MM.1S (cell line): Measurements from ENCODE around the gene TMEM86B.

Experiments used
- DNase-seq: peaks from one replicate; pipeline ENCODE4 v3.0.0-alpha.2; 2015
- H2AFZ ChIP-seq: fragments of 300-600 bp; sonication (generic); 2 replicates; pipeline ENCODE4 v1.6.0; 2016; ENCODE audit warnings: antibody characterized with exemption, low read length
- H3F3A ChIP-seq: fragments of 300-600 bp; sonication (generic); 2 replicates; pipeline ENCODE4 v1.6.1; 2016; ENCODE audit warnings: mild to moderate bottlenecking, antibody characterized with exemption, low read length, moderate library complexity, mixed read lengths; ENCODE audit not compliant: insufficient read depth
- H3K27ac ChIP-seq: fragments of 300-600 bp; sonication (generic); 2 replicates; pipeline ENCODE4 v1.5.1; 2016; ENCODE audit warnings: mild to moderate bottlenecking, low read length
- H3K27me3 ChIP-seq: fragments of 300-600 bp; sonication (generic); replicated peaks from 2 replicates; pipeline ENCODE4 v1.6.0; 2016; ENCODE audit warnings: low read length; ENCODE audit not compliant: insufficient read depth
- H3K36me3 ChIP-seq: fragments of 300-600 bp; sonication (generic); replicated peaks from 2 replicates; pipeline ENCODE4 v1.6.1; 2016; ENCODE audit warnings: mild to moderate bottlenecking, low read length, mixed read lengths; ENCODE audit not compliant: insufficient read depth
- H3K4me1 ChIP-seq: fragments of 300-600 bp; sonication (generic); 2 replicates; pipeline ENCODE4 v1.6.1; 2016; ENCODE audit warnings: low read length, mixed read lengths
- H3K4me2 ChIP-seq: fragments of 300-600 bp; sonication (generic); 2 replicates; pipeline ENCODE4 v1.6.0; 2016; ENCODE audit warnings: low read depth, low read length
- H3K4me3 ChIP-seq: fragments of 300-600 bp; sonication (generic); 2 replicates; pipeline ENCODE4 v1.5.1; 2016; ENCODE audit warnings: low read length, mixed read lengths
- H3K79me2 ChIP-seq: fragments of 300-600 bp; sonication (generic); 2 replicates; pipeline ENCODE4 v1.6.1; 2016; ENCODE audit warnings: mixed run types, low read length, mixed read lengths
- H3K9ac ChIP-seq: fragments of 300-600 bp; sonication (generic); 2 replicates; pipeline ENCODE4 v1.6.1; 2016; ENCODE audit warnings: low read length, mixed read lengths
- H3K9me2 ChIP-seq: fragments of 300-600 bp; sonication (generic); replicated peaks from 2 replicates; pipeline ENCODE4 v1.6.1; 2016; ENCODE audit warnings: mild to moderate bottlenecking, low read length, mixed read lengths; ENCODE audit not compliant: insufficient read depth
- H3K9me3 ChIP-seq: fragments of 300-600 bp; sonication (generic); replicated peaks from 2 replicates; pipeline ENCODE4 v1.6.1; 2016; ENCODE audit warnings: mild to moderate bottlenecking, low read length, mixed read lengths; ENCODE audit not compliant: insufficient read depth
- H4K20me1 ChIP-seq: fragments of 300-600 bp; sonication (generic); 2 replicates; pipeline ENCODE4 v1.6.1; 2016; ENCODE audit warnings: mild to moderate bottlenecking, low read length, moderate library complexity, mixed read lengths; ENCODE audit not compliant: insufficient read depth
- EZH2 ChIP-seq: fragments of 300-600 bp; sonication (generic); optimal IDR thresholded peaks from 2 replicates; pipeline ENCODE3; 2017; ENCODE audit warnings: low read depth, mild to moderate bottlenecking, antibody characterized with exemption, low read length, mixed read lengths
- EZH2phosphoT487 ChIP-seq: fragments of 300-600 bp; sonication (generic); IDR thresholded peaks from 2 replicates; pipeline ENCODE4 v1.6.1; 2018; ENCODE audit warnings: antibody characterized with exemption, low read length
- TF ChIP-seq, protein P1 (sequence below): fragments of 300-600 bp; sonication (generic); IDR thresholded peaks from 2 replicates; pipeline ENCODE4 v1.5.1; 2016; ENCODE audit warnings: antibody characterized with exemption, low read length, mixed read lengths

Gene TMEM86B

DNA sequence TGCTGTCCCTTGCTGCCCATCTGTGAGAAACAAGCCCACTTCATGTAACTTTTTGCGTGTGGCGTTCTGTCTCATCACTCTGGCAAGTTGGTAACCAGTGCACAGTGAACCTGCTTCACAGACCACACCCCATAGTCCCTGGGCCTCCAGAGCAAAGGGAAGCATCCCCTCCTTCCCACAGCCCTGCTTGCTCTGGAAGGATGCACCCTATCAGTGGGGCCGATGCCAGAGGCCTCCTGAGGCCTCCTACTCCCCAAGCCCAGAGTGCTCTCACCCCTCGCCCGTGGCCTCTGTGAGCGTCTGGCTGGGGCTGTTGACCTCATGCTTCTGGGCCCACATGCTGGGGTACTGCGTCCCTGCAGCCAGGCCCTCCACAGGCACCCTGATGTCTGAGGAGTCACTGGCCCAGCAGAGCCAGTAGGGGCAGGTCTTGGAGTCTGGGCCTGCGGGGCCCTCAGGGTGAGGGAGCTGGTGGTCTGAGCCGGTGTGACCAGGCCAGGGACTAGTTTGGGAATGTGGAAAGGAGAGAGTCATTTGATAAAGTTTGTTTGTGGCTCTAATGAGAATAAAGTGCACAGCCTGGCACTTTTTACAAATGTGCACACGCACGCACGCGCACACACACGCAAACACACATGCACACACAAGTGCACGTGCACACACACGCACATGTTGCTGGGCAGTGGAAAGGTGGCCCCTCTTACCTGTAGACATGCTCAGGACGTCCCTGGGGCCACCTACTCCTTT is 5.1 kb downstream of the TMEM86B start:
- H3K36me3 ChIP-seq, result no peaks in the 10 kb centered on the region
- H3K4me3 ChIP-seq, result no peak overlapping the region
- no peaks in the 10 kb centered on the region for H3K9me3 ChIP-seq
- no peaks in the 10 kb centered on the region for H3K79me2 ChIP-seq
- no peak overlapping the region for H3K9ac ChIP-seq
- no peaks in the 10 kb centered on the region for H4K20me1 ChIP-seq
- no peaks in the 10 kb centered on the region for H3K9me2 ChIP-seq
- no peaks in the 10 kb centered on the region for H3K4me1 ChIP-seq
- H3K27me3 ChIP-seq, result no peaks in the 10 kb centered on the region
- DNase-seq, result no peak
- no peak overlapping the region for H2AFZ ChIP-seq
- H3K4me2 ChIP-seq, result no peak overlapping the region
- no peak overlapping the region for H3K27ac ChIP-seq
- no peaks in the 10 kb centered on the region for H3F3A ChIP-seq
- TF ChIP-seq, protein P1, sequence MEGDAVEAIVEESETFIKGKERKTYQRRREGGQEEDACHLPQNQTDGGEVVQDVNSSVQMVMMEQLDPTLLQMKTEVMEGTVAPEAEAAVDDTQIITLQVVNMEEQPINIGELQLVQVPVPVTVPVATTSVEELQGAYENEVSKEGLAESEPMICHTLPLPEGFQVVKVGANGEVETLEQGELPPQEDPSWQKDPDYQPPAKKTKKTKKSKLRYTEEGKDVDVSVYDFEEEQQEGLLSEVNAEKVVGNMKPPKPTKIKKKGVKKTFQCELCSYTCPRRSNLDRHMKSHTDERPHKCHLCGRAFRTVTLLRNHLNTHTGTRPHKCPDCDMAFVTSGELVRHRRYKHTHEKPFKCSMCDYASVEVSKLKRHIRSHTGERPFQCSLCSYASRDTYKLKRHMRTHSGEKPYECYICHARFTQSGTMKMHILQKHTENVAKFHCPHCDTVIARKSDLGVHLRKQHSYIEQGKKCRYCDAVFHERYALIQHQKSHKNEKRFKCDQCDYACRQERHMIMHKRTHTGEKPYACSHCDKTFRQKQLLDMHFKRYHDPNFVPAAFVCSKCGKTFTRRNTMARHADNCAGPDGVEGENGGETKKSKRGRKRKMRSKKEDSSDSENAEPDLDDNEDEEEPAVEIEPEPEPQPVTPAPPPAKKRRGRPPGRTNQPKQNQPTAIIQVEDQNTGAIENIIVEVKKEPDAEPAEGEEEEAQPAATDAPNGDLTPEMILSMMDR, result no peak
- TF ChIP-seq EZH2 (no peak), EZH2phosphoT487 (no peak)

DNA sequence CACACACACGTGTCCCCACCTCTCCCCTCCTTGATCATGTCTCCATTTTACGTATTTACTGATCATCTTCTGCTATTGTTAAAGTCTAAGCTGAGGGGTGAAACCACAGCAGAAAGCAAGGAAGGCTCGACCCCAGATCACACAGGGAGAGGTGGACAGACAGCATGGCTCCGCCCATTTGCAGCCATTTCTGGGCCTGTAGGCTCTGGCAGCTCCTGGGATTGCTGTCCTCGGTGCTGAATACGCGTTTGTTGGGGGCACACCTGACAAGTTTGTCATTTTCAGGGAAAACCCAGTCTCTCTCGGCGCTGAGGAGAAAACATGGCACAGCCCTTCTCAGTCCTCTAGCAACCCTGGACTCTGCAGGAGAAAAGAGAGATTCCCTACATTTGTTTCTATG is 8.0 kb downstream of the TMEM86B start:
- Histone ChIP-seq H3K79me2 (no peaks in the 10 kb centered on the region), H3K36me3 (no peaks in the 10 kb centered on the region), H3F3A (no peaks in the 10 kb centered on the region), H3K9me3 (no peaks in the 10 kb centered on the region), H2AFZ (no peak overlapping the region), H3K4me2 (no peak overlapping the region), H3K27ac (no peak overlapping the region), H3K27me3 (peaks cover 11% of the 10 kb centered on the region), H3K4me1 (no peaks in the 10 kb centered on the region), H3K9me2 (no peaks in the 10 kb centered on the region), H3K9ac (no peak overlapping the region), H3K4me3 (no peak overlapping the region), H4K20me1 (no peaks in the 10 kb centered on the region)
- no peak for DNase-seq
- no peak for TF ChIP-seq EZH2
- TF ChIP-seq, protein P1, result no peak
- TF ChIP-seq EZH2phosphoT487, result no peak

DNA sequence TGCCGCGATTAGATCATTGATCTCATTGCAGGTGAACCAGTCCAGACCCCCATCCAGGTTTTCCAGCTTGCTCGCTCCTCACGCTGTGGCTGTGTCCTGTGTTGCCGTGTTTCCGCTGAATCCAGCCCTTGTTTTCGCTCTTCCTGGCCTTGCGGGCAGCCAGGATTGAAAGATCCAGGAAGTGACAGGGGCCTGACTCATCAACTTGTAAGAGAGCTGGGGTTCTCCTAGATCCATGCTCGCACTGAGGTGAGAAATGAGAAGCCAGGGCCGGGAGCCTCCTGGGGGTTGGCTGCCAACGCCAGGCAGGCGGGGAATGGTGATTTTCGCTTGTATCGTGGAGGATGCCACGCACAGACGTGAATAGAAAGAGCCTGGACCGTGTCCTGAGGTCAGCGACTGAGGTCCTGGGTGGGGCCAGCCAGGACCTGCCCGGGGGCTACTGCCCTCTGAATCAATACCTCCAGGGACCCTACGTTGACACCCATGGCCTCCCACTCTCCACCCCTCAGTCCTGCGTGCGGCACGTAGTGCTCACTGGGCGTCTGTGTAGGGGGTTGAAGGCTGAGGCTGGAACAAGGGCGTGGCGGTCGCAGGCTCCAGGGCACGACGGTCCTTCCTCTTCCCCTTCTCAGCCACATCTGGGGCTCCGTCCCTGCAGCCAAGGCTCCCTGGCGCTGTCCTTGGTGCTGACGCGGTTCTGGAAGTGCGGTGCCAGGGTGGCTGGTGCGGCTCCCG is 11.9 kb downstream of the TMEM86B start:
- H2AFZ ChIP-seq, result no peak overlapping the region
- H3K4me3 ChIP-seq, result no peak overlapping the region
- no peaks in the 10 kb centered on the region for H3K79me2 ChIP-seq
- H3K9me2 ChIP-seq, result no peaks in the 10 kb centered on the region
- peaks cover 28% of the 10 kb centered on the region for H3K27me3 ChIP-seq
- TF ChIP-seq EZH2phosphoT487, result no peak
- TF ChIP-seq EZH2, result no peak
- TF ChIP-seq, protein P1, result no peak
- H3K4me1 ChIP-seq, result no peaks in the 10 kb centered on the region
- H3F3A ChIP-seq, result no peaks in the 10 kb centered on the region
- no peak for DNase-seq
- H3K9ac ChIP-seq, result no peak overlapping the region
- H3K36me3 ChIP-seq, result no peaks in the 10 kb centered on the region
- no peak overlapping the region for H3K4me2 ChIP-seq
- no peaks in the 10 kb centered on the region for H4K20me1 ChIP-seq
- no peak overlapping the region for H3K27ac ChIP-seq
- no peaks in the 10 kb centered on the region for H3K9me3 ChIP-seq
